ENCODE results near the gene LYZL1.

DNA sequence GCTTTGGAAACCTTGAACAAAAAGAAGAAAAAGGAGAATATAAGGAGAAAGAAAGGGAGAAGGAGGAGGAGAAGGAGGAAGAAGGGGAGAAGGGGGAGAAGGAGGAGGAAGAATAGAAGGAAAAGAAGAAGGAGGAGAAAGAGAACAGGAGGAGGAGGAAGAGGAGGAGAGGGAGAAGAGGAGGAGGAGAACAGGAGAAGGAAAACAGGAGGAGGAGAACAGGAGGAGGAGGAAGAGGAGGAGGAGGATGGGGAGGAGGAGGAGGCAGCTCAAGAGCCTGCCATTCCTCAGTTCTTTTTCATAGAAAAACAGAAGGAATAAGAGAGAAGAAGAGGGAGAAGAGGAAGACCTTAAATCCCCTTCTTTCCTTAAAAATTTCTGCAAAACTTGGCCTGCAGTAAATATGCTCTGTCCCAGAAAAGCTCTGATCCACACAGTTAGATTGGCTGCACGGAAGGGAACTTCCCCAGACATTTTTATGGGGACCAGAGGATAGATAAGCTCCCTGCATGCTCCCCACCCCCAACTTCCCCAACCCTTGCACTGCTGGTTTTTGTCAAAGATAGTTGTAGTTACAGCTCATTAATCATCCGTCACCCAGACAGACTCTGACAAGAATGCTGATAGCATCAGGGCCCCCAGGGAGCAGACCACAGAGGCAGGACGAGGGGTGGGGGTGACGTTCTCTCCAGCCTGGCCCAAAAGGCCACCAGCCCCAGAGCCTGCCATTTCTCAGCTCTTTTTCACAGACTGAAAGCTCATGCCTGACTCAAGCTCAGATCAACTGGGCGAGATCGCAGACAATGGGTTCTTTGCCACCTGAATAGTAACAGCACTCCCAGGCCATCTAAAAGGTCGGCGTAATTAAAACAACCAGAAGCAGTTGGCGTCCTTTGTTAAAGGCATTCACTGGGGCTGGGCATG lies 34.5 kb upstream of the LYZL1 start:
- TF ChIP-seq, protein P1, sequence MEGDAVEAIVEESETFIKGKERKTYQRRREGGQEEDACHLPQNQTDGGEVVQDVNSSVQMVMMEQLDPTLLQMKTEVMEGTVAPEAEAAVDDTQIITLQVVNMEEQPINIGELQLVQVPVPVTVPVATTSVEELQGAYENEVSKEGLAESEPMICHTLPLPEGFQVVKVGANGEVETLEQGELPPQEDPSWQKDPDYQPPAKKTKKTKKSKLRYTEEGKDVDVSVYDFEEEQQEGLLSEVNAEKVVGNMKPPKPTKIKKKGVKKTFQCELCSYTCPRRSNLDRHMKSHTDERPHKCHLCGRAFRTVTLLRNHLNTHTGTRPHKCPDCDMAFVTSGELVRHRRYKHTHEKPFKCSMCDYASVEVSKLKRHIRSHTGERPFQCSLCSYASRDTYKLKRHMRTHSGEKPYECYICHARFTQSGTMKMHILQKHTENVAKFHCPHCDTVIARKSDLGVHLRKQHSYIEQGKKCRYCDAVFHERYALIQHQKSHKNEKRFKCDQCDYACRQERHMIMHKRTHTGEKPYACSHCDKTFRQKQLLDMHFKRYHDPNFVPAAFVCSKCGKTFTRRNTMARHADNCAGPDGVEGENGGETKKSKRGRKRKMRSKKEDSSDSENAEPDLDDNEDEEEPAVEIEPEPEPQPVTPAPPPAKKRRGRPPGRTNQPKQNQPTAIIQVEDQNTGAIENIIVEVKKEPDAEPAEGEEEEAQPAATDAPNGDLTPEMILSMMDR (IDR thresholded peaks at IDR 0.05), result no peak
- no peak for TF ChIP-seq POLR2A (IDR thresholded peaks at IDR 0.05)

All from testis (tissue), 2 donors.